Astrocyte of the cerebellum (primary cell): ENCODE measurements around the gene SSBP3.
A peak's percentile ranks its signal among the peaks of the same experiment; 100 is the strongest.

Experiments used
- DNase-seq: peaks from one replicate; pipeline ENCODE4 v3.0.0-alpha.2; 2011; ENCODE audit warnings: low read depth
- H3K4me3 ChIP-seq: 2 replicates; pipeline ENCODE4 v1.5.1; 2011; ENCODE audit warnings: mild to moderate bottlenecking, low read depth, low read length, moderate library complexity
- CTCF ChIP-seq: IDR thresholded peaks from 2 replicates; pipeline ENCODE4 v1.5.1; 2012; ENCODE audit warnings: low read length, low read depth, moderate library complexity, mild to moderate bottlenecking; ENCODE audit errors: missing control alignments
- in situ Hi-C: cut with HindIII; loops from 2 replicates; pipeline ENCODE4 v1.10.0; 2017; ENCODE audit warnings: low sequenced_read_pairs

Gene SSBP3

GRCh38 chr1:54405898-54406293, 298 bp downstream of the SSBP3 start:
- TF ChIP-seq CTCF: no peak
- H3K4me3 ChIP-seq: peak overlapping the region; percentile 69
- no peak for DNase-seq
- in situ Hi-C loops: no loop called here

- no peak for DNase-seq
- in situ Hi-C loops: no loop called here
- no peak for TF ChIP-seq CTCF
- peak overlapping the region; percentile 69 for H3K4me3 ChIP-seq
These were observed 976 bp downstream of the SSBP3 start for GRCh38 chr1:54404939-54405897.

GRCh38 chr1:54404263-54404662, 1.9 kb downstream of the SSBP3 start:
- TF ChIP-seq CTCF: no peak
- peak overlapping the region; percentile 69 for H3K4me3 ChIP-seq
- in situ Hi-C loops: no loop called here
- DNase-seq: no peak

- H3K4me3 ChIP-seq: peak overlapping the region; percentile 69
- DNase-seq: no peak
- no peak for TF ChIP-seq CTCF
- in situ Hi-C loops: no loop called here
These were observed 2.4 kb downstream of the SSBP3 start for GRCh38 chr1:54403808-54404261.

- H3K4me3 ChIP-seq: peak overlapping the region; percentile 69
- in situ Hi-C loops: no loop called here
- no peak for TF ChIP-seq CTCF
- DNase-seq: no peak
These were observed 2.8 kb downstream of the SSBP3 start for GRCh38 chr1:54403405-54403804.

- in situ Hi-C loops: no loop called here
- no peak for DNase-seq
- no peak for TF ChIP-seq CTCF
- H3K4me3 ChIP-seq: no peak overlapping the region
These were observed 3.3 kb downstream of the SSBP3 start for GRCh38 chr1:54402896-54403295.
